Bone marrow (tissue), 2 donors: ENCODE data around the gene CPEB3.

Experiments
- DNase-seq, 2 donors: peaks; one replicate each; lab custom pipeline; 2025; lab: John Stamatoyannopoulos, UW

Gene CPEB3

DNA sequence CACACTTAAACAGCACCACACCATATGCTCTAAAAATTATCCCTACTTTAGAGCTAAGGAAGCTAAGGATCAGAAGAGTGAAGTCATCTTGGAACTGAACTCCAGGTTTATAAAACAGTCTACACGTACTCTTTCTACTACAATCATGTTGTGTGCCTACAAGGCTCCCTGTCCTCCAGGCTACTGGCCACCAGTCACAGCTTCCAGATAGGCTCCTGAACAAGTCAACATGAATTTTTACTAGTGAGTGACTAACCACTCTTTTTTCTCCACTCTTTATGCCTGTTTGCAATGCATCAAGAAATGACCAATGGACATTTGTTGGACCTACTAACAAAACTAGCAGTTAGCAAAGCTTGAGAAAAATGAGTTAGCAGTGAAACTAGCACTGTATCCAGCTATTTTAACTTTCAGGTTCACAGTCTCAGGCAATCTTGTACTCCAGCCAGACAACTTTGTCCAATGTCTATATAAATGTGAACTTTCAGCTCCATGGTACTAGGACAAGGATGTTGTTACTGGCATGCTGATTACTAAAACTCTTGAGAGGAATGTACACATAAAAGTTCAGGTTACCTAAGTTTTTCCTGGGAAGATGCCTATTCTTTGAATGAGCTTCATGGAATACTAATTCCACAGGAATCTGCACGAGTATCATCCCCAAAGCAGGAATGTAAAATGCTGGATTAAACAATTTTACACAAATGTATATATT lies 187.3 kb downstream of the CPEB3 start:
- DNase-seq, result no peak

DNA sequence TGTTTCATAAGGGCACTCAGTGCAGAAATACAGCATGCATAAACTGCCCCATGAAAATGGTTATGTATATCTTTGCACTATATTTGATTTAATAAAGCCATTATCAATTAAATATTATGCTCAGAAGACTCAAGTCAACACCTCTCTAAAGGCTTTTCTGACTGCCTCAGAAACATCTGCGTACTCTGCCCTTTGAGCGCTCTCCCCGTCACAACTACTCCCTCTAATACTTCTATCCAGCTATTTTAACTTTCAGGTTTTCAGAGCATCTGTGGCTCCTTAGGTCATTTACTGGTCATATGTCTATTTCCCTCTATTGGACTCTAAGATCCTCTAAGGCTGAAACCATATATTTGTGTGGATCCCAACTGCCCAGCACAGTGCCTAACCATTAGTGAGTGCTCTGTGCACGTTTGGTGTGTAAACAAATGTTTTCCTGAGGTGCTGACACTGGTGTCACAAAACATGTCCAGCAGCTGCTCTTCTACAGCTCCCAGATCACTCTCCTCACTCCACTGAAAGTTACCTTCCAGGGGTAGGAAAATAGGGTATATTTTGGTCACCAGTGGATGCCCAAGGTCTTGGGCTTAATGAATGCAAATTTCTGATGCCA lies 188.2 kb downstream of the CPEB3 start:
- no peak for DNase-seq

DNA sequence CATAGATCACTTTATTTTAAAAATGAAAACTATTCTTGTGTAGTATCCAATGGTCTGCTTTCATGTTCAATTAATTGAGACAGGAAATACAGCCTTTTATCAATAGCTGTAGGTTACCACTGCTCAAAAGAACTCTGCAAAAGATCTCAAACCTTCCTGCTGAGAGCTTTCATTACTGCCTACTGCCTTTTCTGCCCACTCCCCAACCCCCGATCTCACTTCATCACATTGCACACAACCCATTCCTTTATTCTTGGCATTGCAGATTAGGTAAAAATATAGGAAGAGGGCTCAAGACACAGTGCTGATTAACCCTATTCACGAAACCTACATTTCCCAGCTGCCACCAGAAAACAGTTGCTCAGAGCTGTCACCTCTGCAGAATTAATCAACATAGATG lies 195.9 kb downstream of the CPEB3 start:
- no peak for DNase-seq

DNA sequence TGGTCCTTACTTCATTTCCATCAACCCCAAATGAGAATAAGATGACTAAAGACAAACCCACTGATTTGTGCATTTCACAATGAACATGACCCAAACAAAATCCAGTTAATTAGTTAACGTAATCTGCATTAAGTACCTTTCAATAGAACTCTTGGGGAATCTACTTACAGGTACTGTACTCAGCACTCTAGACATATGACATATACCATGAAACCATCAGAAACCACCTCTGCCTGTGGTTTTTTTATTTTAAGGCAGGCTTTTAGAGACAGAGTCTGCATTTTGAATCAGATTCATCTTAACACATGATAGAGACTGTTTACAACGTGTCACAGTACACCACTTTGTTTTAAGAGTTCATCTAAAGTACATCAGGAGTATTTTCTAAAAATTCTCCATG lies 198.9 kb downstream of the CPEB3 start:
- no peak for DNase-seq

DNA sequence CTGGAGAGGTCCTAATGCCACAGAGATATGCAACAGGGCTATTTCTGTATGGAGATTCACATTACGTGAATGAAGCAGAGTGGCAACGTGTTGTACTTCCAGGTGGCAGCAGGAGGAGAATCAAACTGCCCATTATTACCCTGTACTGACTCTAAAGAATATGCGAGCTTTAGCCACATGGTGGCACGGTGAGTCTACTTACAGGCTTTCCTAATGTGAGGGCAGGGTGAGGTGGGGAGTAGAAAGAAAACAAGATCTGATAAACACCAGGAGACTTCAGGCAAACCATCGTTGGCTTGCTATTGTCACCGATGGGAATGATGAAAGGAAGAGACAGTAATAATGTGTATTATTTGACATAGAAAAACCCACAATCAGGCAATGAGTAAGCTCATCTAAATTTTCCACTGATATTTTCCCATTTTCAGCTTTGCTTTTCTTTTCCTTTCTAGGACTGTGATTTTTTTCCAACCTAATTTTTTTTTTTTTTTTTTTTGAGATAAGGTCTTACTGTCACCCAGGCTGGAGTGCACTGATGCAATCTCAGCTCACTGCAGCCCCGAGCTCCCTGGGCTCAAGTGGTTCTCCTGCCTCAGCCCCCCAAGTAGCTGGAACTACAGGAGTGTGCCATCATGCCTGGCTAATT lies 203.0 kb downstream of the CPEB3 start:
- DNase-seq, result peak in 1 of 2 donors; percentile 75

DNA sequence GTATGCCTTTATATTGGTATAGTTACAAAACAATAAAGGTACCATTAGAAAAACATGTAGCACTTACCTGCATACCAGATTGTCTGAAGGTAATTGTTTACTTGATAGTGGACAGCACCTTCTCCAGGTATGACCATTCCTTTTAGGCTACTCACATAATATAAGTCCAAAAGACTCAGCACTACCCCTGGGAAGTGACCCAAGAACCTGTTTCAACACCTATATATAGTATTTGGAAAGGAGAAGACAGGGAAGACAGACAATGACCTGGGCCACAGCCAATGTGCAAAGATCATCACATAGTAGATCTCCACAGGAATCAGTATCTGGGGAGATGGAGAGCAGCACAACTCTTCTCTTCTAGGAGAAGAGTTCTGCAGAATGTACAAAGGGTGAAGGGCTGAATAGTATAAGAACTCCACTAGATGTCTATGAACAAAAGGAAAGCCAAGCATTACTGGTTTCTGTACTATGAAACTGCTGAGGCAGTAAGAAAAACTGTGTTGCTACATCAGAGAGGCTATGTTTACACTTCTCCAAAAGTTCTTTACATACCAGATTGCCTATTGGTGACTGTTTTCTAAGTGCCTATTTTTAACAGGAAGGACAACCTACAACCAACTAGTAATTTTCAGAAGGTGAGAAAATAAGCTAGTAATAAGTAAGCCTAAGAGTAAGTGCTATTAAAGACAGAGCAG lies 208.1 kb downstream of the CPEB3 start:
- no peak for DNase-seq

DNA sequence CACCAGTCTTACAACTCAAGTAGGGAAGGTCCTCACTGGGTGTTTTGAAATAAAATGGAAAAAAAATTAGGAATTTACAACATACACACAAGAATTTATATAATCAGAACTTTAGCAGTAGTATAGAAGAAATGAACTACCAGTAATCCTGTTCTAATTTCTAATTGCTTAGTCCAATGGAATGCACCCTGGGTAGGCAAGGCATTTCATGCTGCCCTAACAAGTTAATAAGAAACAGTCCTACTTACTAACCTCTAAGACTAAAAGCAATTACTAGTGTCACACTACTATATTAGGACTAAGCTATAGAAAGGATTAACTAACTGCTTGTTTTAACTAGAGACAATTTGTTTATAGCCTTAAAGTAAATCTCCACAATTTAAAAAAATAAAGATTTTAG lies 209.2 kb downstream of the CPEB3 start:
- DNase-seq, result no peak

DNA sequence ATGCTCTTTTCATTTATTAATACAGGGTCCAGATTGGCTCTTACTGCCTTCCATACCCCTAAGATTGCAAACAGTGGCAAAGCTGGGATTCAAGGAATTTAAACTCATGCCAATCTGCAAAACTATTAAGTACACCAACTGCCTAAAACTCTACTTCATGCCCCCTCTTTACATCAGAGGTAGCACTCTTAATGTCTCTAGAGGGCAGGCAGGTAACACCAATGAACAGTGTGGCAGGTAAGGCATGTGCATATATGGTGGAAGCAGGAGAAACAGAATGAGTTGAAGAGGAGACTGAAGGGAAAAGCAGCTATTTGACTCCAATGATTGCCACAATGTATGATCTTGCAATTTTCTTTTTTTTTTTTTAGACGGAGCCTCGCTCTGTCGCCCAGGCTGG lies 210.6 kb downstream of the CPEB3 start:
- DNase-seq, result no peak

DNA sequence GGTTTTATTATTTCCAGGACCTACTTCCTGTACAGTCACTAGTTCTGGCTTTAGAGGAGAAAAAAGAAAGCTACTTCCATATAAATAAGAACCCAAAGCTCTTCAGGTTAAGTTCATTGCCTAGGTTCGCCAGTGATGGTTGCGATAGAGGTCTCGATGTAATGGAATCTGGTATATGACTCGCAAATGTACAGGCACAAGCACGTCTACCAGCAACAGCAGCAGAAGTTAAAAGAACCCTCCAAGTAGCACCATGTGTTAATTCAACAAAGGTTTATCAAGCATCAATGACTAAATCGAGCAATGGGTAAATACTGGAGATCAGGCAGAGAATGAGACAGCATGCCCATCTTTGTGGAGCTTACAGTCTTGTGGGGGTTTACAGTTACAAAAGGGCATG lies 211.9 kb downstream of the CPEB3 start:
- DNase-seq, result no peak

DNA sequence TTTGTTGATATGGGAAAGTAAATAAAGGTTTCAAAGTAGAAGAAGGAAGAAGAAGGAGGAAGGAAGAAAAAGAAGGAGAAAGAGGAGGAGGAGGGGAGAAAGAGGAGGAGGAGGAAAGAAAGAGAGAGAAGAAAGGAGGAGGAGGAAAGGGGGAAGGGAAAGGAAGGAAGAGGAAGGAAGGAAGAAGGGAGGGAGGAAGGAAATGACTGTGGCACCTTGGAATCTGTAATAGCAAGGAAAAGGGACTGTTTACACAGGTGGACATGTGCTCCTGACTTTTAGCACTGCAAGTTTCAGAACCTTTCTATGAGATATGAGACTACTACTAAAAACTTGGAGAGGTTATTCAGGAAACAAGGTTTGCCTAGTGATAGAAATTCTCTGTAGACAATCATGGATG lies 214.2 kb downstream of the CPEB3 start:
- no peak for DNase-seq

DNA sequence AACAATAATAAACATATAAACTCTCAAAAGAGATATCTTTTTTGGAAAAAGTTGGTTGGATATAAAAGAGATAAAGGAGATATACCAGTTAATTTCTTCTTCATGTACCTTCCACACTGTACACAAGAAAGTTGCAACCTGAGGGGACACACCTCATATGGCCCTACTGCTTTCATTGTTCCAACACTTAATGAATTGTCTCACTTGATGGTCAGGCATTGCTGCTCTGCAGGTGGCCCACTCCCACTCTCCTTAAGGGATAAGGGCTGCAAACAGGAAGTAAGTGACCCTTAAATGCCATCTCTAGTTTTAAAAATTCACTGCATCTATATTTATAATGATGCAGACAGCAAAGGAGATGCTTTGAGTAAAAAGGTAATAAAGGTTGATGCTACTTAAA lies 215.0 kb downstream of the CPEB3 start:
- DNase-seq, result no peak

DNA sequence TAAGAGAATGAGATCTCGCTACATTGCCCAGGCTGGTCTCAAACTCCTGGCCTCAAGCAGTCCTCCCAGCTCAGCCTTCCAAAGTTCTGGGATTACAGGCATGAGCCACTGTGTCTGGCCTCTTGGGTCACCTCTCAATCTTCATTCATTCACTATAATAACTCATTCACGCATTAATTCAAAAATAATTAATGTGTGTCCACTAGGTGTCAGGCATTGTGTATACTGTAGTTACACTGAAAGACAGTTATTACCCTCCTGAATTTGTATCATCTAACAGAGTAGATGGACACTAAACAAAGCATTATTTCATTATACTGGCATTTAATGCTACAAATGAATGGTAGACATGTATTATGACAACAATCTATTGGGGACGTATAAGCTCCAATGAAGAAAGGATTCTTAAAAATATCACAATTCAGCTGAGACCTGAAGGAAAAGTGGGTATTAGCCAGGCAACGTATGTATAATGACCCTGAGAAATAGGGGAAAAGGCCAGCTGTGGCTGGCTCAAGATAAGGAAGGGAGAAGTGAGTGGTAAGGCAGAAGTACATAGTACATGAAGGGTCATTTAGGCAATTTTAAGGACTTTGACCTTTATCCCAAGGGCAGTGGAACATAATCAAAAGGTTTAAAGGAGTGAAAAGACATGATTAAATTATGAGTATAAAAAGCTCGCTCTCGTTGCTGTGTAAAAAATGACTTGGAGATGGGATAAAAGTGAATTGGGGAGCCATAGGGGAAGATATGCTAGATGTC lies 216.6 kb downstream of the CPEB3 start:
- DNase-seq, result no peak

DNA sequence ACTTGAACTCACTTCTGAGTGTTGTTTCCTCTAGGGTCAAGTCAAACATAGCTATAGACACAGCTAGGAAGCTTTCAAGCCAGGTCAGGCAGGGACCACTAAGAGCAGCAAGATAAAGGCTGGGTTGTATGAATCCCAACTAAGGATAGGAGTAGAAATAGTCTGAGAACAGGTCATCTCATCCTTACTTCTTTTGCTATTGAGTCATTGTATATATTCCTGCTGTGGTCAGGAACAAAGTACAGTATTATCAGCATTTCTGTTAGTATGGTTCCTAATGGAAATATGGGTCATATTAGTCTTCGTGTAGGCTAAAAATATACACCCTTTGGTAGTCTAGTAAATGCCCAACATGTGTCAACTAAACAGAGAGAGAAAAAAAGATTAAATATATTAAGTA lies 222.0 kb downstream of the CPEB3 start:
- no peak for DNase-seq

DNA sequence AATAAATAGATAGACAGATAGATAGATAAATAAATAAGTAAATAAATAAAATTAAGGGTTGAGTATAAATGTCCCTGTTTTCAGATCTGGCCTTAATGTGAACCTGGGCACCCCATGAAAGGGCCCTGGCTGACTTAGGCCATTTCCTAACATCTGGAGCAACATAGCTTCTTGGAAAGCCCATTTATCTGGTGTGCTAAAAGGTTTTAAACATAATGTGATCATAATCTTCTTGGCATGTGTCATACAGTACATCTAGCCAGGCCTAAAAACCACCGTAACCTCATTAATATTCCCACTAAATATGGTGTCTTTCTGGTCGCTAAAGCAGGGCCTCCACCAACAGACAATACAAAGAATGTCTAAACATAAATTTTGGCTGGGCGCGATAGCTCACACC lies 224.5 kb downstream of the CPEB3 start:
- no peak for DNase-seq

DNA sequence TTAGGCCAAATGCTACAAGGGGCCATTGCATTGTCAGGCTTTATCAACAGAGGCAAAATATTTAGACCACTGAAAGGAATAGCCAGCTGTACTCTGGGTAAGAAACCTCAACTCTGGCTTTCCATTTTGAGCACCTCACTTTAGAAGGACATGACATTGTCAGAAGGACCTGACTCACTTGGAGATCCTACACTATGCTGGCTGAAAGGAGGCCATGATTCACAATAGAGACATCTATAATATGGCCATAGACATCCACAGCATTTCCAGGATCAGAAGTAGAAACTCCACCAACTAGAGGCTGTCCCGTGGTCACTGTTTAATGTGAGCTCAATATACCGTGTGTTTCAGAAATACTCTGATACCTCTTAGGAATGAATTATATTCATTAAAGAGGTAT lies 226.4 kb downstream of the CPEB3 start:
- no peak for DNase-seq

DNA sequence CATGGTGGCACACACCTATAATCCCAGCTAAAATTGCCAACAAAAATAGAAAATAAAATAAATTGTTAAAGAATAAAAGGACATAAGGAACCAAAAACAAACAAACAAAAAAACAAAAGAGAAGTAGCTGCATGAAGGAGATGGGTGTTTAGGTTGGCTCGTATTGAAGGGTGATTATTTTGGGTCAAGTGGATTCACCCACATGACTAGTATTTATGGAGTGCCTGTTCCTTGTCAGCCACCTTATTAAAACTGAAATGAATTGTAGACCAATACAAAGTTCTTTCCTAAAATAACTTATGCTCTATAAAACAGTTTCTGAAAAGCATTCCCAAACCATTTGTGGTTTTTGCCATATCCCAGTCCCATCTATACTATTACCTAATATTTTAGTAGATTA lies 228.6 kb downstream of the CPEB3 start:
- no peak for DNase-seq

DNA sequence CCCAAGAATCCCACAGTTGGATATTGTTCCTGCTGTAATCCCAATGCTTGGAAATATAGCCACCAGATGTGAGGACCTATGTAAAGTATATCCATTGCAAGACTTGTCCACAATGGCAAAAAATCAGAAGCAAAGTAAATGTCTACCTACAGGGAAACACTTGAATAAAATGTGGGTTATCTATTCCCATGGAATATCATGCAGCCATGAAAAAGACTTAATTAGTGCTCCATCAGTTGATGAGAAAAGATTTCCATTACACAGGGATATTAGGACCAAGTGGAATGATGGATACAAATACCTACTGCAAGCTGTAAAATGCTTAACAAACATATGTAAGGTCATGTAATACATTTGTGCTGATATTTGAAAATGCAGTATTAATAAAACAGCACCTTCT lies 236.1 kb downstream of the CPEB3 start:
- DNase-seq, result no peak

DNA sequence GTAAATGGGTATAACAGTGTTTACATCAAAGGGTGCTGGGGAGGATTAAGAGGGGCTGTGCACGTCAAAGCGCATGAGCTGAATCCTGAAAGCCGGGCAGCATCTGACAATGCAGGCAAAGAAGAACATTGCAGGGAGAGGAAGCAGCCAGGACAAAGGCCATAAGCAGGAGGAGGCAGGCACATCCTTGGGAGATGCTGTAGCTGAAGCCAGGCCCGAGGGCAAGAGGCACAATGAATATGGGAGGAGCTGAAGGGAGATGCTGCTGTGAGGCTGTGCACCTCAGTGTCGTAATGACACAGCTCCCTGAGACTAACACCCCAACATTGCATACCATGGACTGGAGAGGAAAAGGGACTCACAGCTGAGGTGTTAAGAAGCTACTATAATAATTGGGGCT lies 238.1 kb downstream of the CPEB3 start:
- DNase-seq, result no peak

DNA sequence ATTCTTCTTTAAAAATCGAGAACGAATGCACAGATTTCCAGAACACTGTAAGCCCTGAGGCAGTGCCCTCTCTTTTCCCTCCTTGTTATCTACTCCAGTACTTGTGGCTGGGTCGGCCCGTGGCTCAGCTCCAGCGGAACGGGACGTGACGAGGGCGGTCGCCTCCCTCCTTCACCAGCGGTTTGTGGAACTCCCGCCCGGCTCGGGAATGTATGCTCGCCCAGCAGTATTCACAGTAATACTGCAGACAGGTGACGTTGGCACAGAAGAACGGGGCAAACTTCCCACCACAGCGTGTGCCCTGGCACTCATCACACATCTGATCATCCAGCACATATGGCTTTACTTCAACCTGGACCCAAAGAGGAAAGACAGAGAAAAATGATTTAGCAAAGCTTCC lies 238.8 kb downstream of the CPEB3 start:
- no peak for DNase-seq

DNA sequence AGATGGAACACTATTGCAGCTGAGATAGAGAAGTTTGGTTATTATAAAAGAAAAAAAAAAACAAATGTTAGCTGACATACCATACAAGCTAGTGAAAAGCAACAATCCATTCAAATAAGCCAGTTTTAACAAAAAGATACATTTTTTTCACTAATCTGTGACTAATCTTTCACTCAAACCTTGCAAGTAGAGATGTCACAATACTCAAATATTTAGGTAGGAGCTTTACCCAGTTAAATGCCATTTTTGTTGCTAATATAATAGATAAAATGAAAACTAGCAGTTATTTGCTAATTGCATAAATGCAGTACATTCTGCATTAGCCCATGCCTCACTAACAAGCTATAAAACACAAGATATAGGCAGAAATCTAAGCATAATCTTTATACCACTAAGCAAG lies 243.7 kb downstream of the CPEB3 start:
- DNase-seq, result no peak

DNA sequence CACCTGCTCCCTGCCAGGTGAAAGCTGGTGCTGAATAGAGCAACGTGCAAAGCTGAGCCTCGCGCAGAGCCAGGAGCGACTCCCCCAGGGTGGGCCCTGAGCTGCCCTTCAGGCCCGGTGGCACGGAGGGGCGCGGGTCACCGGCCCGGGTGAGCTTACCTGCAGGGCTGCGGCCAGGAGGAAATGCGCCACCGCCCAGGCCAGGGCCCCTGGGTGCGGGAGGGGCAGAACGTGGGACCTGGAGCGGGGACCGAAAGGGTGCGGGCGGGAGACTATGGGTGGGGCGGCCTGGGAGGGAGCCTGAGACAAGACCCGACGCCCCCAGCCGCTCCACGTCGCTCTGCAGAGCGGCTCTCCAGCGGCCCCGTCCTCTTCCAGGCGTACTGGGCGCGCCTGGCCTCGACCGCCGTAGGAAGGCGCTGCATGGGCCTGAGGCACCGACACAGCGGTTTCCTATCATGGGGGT lies 245.2 kb downstream of the CPEB3 start:
- DNase-seq, result no peak

DNA sequence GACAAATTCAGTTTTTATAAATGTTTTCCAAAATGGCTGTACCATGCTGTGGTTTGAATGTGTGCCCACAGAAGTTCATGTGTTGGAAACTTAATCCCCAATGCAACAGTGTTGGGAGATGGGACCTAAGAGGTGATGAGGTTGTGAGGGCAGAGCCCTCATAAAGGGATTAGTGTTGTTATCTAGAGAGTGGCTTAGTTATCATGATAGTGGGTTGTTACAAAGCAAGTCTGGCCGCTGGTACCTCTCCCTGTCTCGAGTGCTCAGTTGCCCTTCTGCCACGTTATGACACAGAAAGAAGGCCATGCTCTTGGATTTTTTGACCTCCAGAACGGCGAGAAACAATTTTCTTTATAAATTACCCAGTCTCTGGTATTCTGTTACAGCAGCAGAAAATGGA lies 248.3 kb downstream of the CPEB3 start:
- DNase-seq, result no peak
